ENCODE measurements around the gene ANXA3. TPM values are rescaled to one million over a fixed set of nuclear protein-coding genes. Genes with fewer than 3 reads are reported as not detected.
A peak's percentile ranks its signal among the peaks of the same experiment; 100 is the strongest.

ANXA3 gene
- total RNA-seq, 2 donors from 2014 or later = 43.3 to 144 TPM

DNA sequence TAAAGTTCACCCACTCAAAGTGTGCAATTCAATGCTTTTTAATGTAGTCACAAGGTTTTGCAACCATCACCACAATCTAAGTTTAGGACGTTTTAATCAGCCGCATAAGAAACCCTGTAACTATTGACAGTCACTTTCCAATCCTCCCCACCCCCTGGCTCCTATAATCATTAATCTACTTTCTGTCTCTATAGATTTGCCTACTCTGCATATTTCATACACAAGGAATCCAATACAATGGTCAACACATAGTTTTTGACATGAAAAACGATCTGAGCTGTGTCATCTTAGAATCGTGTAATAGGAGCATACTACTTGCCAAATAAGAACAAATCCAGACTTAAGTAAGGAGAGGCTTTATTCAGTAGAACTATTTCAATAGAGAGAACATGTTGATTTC lies 47.6 kb downstream of the ANXA3 start:
- 86% methylated on average over 4 of the region's 4 CpGs for WGBS
- H3K36me3 ChIP-seq = no peaks in the 10 kb centered on the region

GRCh38 chr4:78599931-78600375 lies 48.4 kb downstream of the ANXA3 start:
- Histone ChIP-seq H3K36me3 (no peaks in the 10 kb centered on the region), H3K4me1 (replicated peaks) (no peaks in the 10 kb centered on the region), H3K27ac (no peak overlapping the region), H3K9me3 (no peaks in the 10 kb centered on the region), H3K4me3 (no peak overlapping the region), H3K27me3 (replicated peaks; ENCODE audit: insufficient read depth) (no peaks in the 10 kb centered on the region)
- WGBS = 77% methylated on average over 2 of the region's 2 CpGs
- TF ChIP-seq POLR2A (IDR thresholded peaks at IDR 0.05) = no peak
- no peak for TF ChIP-seq POLR2AphosphoS5 (IDR thresholded peaks at IDR 0.05)
- TF ChIP-seq, protein P1, sequence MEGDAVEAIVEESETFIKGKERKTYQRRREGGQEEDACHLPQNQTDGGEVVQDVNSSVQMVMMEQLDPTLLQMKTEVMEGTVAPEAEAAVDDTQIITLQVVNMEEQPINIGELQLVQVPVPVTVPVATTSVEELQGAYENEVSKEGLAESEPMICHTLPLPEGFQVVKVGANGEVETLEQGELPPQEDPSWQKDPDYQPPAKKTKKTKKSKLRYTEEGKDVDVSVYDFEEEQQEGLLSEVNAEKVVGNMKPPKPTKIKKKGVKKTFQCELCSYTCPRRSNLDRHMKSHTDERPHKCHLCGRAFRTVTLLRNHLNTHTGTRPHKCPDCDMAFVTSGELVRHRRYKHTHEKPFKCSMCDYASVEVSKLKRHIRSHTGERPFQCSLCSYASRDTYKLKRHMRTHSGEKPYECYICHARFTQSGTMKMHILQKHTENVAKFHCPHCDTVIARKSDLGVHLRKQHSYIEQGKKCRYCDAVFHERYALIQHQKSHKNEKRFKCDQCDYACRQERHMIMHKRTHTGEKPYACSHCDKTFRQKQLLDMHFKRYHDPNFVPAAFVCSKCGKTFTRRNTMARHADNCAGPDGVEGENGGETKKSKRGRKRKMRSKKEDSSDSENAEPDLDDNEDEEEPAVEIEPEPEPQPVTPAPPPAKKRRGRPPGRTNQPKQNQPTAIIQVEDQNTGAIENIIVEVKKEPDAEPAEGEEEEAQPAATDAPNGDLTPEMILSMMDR (IDR thresholded peaks at IDR 0.05) = no peak
- DNase-seq (ENCODE audit: low spot score) = no peak
- intact Hi-C loops (cut with DNase I) = no loop called here

More for the DNA sequence above, 47.6 kb downstream of the ANXA3 start:
- H3K27ac ChIP-seq = no peak overlapping the region
- TF ChIP-seq POLR2AphosphoS5 (IDR thresholded peaks at IDR 0.05) = no peak
- TF ChIP-seq, protein P1 (IDR thresholded peaks at IDR 0.05) = no peak
- TF ChIP-seq POLR2A (IDR thresholded peaks at IDR 0.05) = no peak
- no peak for DNase-seq (ENCODE audit: low spot score)
- H3K4me3 ChIP-seq = no peak overlapping the region
- H3K4me1 ChIP-seq (replicated peaks) = no peaks in the 10 kb centered on the region
- H3K9me3 ChIP-seq = no peaks in the 10 kb centered on the region
- intact Hi-C loops (cut with DNase I) = no loop called here
- H3K27me3 ChIP-seq (replicated peaks; ENCODE audit: insufficient read depth) = no peaks in the 10 kb centered on the region

GRCh38 chr4:78601013-78601412 lies 49.4 kb downstream of the ANXA3 start:
- H3K9me3 ChIP-seq = no peaks in the 10 kb centered on the region
- no peak overlapping the region for H3K27ac ChIP-seq
- no peak for DNase-seq (ENCODE audit: low spot score)
- H3K4me3 ChIP-seq = no peak overlapping the region
- 76% methylated on average over 7 of the region's 7 CpGs for WGBS
- intact Hi-C loops (cut with DNase I) = no loop called here
- no peaks in the 10 kb centered on the region for H3K27me3 ChIP-seq (replicated peaks; ENCODE audit: insufficient read depth)
- no peaks in the 10 kb centered on the region for H3K36me3 ChIP-seq
- H3K4me1 ChIP-seq (replicated peaks) = no peaks in the 10 kb centered on the region
- TF ChIP-seq POLR2A (IDR thresholded peaks at IDR 0.05) (no peak), POLR2AphosphoS5 (IDR thresholded peaks at IDR 0.05) (no peak)
- TF ChIP-seq, protein P1 (IDR thresholded peaks at IDR 0.05) = no peak

DNA sequence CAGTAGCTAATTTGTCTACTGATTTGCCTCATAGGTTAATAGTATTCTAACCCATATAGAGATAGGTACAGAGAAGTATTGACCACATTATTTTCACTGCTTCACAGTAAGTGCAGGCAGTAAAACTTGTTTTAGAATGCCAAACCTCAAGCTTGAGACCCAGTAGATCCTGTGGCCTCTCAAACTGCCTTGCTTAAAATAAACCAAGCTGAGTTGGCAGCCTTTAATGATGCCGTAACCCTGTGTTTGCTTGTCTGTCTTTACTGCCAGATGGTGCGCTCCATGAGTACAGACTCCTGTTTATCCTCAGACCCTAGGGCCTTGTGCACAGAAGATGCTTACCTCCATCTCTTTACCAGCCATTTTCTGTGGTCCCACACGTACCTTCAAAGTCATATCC lies 50.8 kb downstream of the ANXA3 start:
- peak; percentile 14 for DNase-seq (ENCODE audit: low spot score)
- intact Hi-C loops (cut with DNase I) = no loop called here
- H3K9me3 ChIP-seq = no peaks in the 10 kb centered on the region
- H3K4me3 ChIP-seq = no peak overlapping the region
- H3K36me3 ChIP-seq = no peaks in the 10 kb centered on the region
- no peak overlapping the region for H3K27ac ChIP-seq
- no peaks in the 10 kb centered on the region for H3K4me1 ChIP-seq (replicated peaks)
- WGBS = 59% methylated on average over 3 of the region's 3 CpGs
- TF ChIP-seq POLR2AphosphoS5 (IDR thresholded peaks at IDR 0.05) (peak; percentile 48), POLR2A (IDR thresholded peaks at IDR 0.05) (no peak)
- TF ChIP-seq, protein P1 (IDR thresholded peaks at IDR 0.05) = no peak
- H3K27me3 ChIP-seq (replicated peaks; ENCODE audit: insufficient read depth) = no peaks in the 10 kb centered on the region

DNA sequence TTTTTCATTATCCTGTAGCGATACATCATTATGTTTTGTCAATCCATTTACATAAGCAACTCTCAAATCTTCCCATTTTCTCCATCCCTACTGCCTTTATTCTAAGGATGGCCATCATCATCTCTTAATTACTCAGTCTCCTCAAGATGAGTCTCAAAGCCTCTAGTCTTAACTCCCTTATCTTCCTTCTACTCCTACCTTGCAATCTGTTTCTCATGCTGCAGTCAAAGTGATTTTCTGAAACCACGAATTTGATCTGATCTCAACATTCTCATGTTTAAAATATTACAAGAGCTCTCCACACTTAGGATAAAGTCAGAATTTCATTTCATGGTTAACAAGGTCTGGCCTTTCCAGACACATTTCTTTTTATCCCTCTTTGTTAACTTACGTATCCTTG lies 51.8 kb downstream of the ANXA3 start:
- TF ChIP-seq, protein P1 (IDR thresholded peaks at IDR 0.05) = no peak
- no peak for TF ChIP-seq POLR2A (IDR thresholded peaks at IDR 0.05)
- no peak for TF ChIP-seq POLR2AphosphoS5 (IDR thresholded peaks at IDR 0.05)
- H3K27me3 ChIP-seq (replicated peaks; ENCODE audit: insufficient read depth) = no peaks in the 10 kb centered on the region
- H3K27ac ChIP-seq = no peak overlapping the region
- H3K9me3 ChIP-seq = no peaks in the 10 kb centered on the region
- H3K4me1 ChIP-seq (replicated peaks) = no peaks in the 10 kb centered on the region
- intact Hi-C loops (cut with DNase I) = no loop called here
- no peaks in the 10 kb centered on the region for H3K36me3 ChIP-seq
- WGBS = 95% methylated on average over 3 of the region's 3 CpGs
- no peak overlapping the region for H3K4me3 ChIP-seq
- no peak for DNase-seq (ENCODE audit: low spot score)
